GM18867 (cell line): ENCODE data around the gene KLHL36.

Experiments used
- ATAC-seq: cut with Tn5 transposase; IDR thresholded peaks from one replicate; pipeline ENCODE4 v1.9.1; 2021; ENCODE audit warnings: mild to moderate bottlenecking, moderate library complexity; ENCODE audit not compliant: unreplicated experiment

KLHL36 gene

DNA sequence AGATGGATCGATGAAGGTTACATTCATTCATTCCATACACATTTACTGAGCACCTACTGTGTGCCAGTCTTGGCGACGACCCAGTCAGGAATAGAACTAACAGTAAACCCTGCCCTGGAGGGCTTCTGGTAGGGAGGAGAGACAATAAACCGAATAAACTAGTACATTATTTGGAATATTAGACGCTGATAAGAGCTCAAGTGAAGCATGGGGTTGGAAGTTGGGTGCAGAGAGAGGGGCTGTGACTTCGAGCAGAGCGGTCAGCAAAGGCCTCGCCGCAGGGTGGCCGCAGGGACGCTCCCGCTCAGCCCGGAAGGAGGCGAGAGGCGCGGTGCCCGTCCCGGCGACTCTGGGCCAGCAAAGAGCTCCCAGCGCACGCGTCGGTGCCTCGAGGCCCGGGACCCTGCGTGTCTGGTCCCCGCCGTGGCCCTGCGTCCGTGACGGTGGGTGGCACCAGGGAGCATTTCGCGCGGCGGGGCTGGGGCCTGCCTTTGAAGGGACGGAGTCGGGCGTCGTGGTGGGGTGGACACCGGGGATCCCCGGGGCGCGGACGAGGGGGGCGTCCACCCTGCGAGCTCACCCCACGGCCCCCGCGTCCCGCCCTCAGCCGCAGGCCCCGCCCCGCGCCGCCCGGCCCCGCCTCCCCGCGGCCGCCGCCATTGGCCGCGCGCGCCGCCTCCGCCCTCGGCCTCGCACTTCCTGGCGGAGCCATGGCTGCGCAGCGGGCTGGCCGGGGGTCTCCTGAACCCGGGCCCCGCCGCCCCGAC lies at the start of gene KLHL36:
KLHL36 (plus strand) TSS at position 684 of the 767 bp plus-strand sequence. CDS start 2,357 bp downstream, outside the sequence.
- ATAC-seq, result peak; percentile 83

DNA sequence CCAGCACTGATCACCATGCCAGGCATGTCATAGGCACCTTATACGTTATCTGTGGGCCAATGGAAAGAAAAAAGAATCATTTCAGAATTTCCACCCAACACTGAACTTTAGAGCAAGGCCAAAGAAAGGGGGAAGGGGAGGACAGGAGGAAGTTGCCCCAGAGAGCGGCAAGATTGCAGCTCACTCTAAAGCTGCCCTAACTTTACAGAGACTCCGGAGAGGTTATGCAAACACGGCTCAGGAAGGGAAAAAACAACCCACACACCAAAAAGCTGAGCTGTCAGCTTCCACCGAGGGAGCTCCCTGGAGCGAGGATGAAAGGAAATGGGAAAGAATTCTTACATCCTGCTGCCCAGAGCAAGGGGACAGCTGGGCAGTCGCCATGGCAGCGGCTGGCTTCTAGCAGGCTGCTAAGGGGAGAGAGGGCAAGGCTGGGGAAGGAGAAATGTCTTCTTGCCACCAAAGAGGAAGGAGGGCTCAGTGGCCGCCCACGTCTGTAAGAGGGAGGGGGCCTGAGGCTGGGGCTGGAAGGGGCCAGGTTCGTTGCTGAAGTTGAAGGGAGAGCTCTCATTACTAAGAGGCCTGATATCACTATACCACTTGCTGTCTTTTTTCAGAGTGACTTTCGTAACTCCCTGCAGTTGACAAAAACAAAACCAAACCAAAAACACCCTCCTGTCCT lies 48.6 kb upstream of the KLHL36 start:
- ATAC-seq, result peak; percentile 43

DNA sequence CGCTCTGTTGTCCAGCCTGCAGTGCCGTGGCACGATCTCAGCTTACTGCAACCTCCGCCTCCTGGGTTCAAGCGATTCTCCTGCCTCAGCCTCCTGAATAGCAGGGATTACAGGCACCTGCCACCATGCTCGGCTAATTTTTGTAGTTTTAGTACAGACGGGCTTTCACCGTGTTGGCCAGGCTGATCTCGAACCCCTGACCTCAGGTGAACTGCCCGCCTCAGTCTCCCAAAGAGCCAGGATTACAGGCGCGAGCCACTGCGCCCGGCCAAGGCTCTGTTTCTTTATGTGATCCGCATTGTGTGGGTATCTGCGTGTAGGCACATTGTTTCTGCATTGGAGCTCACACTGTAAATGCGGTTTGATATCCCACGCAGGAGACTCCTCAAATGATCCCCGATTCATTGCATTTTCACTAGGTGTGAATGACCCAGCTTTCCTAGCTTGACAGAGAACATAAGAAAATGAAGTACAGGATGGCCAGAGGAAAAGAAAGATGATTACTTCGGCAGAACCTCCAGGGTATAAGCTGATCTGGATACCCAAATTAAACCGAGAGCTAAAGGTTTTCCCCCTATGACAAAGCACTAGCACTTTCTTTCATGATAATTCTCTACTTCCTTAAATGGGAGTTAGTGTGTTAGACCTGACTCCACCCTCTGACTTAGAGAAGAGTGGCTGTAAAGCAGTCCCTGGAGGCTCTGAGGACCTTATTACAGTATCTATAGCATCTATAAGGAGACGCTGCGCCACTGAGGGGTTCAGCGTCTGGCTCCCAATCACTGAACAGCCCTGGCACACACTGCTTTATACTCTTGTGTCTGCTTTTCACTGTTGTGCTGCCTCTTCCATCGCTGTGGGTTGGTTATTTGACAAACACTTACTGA lies 47.7 kb upstream of the KLHL36 start:
- peak; percentile 63 for ATAC-seq

GRCh38 chr16:84603140-84603816 lies 45.0 kb upstream of the KLHL36 start:
- ATAC-seq, result no peak

- ATAC-seq, result no peak
Measured at GRCh38 chr16:84603940-84604339, 44.4 kb upstream of the KLHL36 start.

DNA sequence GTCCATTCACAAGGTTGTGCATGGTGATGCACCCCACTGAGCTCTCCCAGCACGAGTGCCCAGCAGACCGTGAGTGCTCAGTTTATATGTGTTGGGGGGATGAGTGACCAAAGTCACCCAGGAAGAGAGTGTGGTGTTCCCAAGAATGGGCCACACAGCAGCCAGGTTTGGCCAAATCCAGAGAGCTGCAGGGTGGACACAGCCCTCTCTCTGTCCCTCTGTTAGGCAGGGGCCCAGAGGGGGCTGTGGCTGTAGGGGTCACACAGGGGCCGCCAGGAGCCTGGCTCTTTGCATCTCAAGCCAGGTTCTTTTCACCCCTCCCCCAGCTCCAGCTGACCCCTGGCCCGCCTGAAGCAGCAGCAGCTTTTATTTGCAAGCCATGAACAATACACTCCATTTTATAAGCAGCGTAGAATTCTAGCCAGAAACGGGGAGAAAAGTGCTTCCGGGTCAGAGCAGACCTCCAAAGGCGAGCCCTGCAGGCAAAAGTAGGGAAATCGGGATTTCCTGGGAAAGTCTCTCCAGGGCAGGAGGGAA lies 43.8 kb upstream of the KLHL36 start:
- no peak for ATAC-seq

GRCh38 chr16:84605339-84605848 lies 42.9 kb upstream of the KLHL36 start:
- no peak for ATAC-seq

DNA sequence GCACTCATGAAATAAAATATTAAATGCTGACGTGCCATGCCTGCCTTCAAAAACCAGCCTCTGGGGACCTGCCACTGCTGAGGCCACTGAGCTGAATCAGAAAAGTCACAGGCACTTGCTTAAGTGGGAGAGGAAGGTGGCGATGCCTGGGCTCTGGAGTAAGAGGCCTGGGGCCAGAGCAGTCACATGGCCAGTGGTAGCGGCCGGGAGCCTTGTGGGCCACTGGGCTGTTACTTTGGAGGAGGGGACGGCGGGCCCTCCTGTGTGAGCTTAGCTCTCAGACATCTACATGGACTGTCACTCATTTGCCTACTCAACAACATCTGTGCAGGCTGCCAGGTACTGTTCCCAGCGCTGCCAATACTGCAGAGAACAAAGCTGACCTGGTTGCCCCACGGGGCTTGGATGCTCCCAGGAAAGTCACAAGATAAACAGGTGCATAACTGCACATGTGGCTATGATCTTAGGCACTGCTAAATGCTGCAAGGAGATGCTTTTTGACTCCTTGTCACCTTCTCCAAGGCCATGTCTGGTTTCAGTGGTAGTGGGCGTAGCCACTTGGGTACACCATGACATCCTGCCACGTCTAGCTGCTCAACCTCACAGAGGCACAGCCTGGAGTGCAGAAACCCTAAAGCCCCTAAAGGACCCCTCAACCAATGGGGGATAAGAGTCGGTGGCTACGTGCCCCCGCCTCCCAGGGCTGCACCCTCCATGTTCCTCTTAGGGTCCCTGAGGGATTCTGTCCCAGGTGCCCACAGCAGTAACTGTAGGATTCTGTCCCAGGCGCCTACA lies 42.0 kb upstream of the KLHL36 start:
- ATAC-seq, result no peak

DNA sequence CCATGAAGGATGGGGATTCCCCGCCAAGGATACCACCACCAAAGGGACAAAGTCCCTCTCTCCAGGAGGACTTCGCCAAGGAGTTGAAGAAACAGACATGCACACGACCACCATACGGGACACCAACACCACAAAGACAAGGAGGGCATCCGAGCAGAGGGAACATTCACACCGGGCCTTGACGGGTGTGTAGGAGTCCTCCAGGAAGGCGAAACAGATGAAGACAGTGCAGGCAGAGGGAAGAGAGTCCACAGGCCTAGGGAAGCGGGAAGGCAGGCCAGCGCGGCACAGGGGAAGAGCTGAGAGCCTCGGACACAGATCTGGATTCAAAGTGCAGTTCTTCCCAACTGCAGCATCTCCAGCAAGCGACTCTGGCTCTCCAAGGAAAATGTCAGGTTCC lies 41.2 kb upstream of the KLHL36 start:
- ATAC-seq, result no peak

DNA sequence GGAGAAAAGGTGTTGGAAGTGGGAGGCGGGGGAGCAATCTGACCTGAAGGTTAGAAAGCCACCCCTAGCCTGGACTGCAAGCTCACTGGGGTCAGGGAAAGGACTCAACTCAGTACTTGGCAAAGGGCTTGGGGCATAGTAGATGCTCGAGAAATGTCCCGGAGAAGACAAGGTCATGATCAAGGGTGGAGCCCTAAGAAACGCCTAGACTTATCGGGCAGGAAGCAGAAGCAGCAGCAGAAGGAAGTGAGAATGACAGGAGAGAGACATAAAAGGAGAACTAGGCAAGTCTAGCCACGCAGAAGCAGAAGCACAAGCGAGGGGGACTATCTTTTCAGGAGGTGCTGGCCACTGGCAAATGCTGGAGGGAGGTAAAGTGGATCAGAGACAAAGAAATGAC lies 40.6 kb upstream of the KLHL36 start:
- ATAC-seq, result peak; percentile 59

DNA sequence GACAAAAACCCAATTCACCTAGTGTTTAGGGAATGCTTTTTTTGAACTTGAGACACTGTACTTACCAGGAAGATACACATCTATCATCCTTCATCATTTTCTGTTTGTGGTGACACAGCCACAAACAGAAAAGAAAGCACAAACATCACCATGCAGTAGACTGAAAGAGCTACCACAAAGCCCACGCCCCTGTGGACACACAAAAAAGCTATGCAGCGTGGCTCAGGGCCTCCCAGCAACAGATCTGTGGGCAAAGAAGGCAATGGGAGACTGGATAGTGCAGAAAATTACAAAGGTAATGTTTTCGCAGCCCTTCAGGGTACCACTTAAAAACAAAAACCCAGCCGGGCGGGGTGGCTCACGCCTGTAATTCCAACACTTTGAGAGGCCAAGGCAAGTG lies 40.0 kb upstream of the KLHL36 start:
- ATAC-seq, result no peak

- ATAC-seq, result no peak
Measured at GRCh38 chr16:84609563-84610177, 38.6 kb upstream of the KLHL36 start.

GRCh38 chr16:84610376-84610775 lies 37.9 kb upstream of the KLHL36 start:
- ATAC-seq, result no peak

GRCh38 chr16:84611041-84611440 lies 37.3 kb upstream of the KLHL36 start:
- no peak for ATAC-seq

DNA sequence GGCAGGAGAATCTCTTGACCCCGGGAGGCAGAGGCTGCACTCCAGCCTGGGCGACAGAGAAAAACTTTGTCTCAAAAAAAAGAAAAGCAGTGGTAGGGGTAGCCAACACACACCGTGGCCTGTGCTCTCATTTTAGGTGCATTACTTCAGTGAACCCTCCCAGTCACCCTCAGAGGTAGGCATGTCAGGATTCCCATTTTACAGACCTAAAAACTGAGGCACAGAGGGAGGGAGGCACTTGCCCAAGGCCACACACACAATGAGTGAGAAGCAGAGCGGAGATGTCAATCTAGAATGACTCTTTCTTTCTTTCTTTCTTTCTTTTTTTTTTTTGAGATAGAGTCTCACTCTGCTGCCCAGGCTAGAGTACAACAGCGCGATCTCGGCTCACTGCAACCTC lies 35.6 kb upstream of the KLHL36 start:
- ATAC-seq, result no peak

DNA sequence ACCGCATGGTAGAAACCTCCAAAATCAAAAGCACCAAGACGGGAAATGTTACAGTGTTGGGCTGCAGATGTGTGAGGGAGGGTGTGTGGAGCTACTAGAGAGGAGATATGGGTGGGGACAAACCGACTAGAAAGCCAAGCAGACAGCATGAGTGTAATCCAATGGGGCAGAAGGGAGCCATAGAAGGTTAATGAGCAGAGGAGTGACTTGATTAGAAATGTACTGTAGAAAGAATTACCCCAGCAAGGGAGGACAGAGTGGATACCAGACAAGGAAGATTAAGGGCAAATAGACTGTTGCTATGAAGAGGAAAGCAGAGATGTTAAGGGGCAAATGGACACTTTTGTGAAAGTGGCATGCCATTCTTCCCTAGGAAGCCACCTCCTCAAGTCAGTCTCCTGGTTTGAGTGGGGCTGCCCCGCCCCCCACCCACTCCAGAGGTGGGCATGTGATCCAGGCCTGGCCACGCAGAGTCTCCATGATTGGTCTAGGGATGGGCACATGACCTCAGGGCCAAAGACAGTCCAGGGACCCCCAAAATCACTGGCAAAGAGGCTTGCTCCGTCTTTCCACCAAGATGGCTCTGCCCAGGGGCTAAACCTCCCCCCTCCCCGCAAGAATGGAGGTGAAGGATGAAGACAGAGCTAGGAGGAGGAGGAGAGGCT lies 34.8 kb upstream of the KLHL36 start:
- ATAC-seq, result no peak

- ATAC-seq, result no peak
Measured at GRCh38 chr16:84614073-84614459, 34.2 kb upstream of the KLHL36 start.

DNA sequence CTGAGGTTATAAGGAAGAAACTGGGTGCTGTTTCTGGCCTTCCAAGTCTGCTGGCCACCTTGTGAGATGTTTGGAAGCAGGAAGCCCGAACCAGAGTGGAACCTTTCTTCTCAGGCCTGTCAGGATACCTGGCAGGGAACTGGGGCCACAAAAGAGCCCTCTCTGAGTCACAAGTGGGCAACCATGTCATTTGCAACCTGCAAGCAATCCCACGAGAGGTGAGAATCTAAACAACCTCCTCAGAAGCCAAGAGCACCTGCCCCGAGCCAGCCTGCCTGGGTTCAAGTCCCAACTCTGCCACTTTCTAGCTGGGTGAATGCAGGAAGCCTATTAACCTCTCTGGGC lies 33.7 kb upstream of the KLHL36 start:
- no peak for ATAC-seq
